Osteocyte (in vitro differentiated cells): ENCODE results near the gene LBX1. TPM values are rescaled to one million over a fixed set of nuclear protein-coding genes. Genes with fewer than 3 reads are reported as not detected.

ENCODE experiments used
- DNase-seq: peaks from one replicate; pipeline ENCODE4 v3.0.0; 2021; ENCODE audit warnings: mixed read lengths; ENCODE audit not compliant: unreplicated experiment; ENCODE audit errors: extremely low spot score
- H3K27ac Mint-ChIP-seq: one replicate; pipeline ENCODE4 v1.8.0; 2021; ENCODE audit warnings: mild to moderate bottlenecking, mixed read lengths; ENCODE audit not compliant: unreplicated experiment
- H3K27me3 Mint-ChIP-seq: one replicate; pipeline ENCODE4 v1.8.0; 2021; ENCODE audit warnings: mixed read lengths; ENCODE audit not compliant: unreplicated experiment
- H3K36me3 Mint-ChIP-seq: one replicate; pipeline ENCODE4 v1.8.0; 2021; ENCODE audit warnings: mixed read lengths; ENCODE audit not compliant: unreplicated experiment
- H3K4me1 Mint-ChIP-seq: one replicate; pipeline ENCODE4 v1.8.0; 2021; ENCODE audit warnings: mixed read lengths; ENCODE audit not compliant: unreplicated experiment
- H3K4me3 Mint-ChIP-seq: one replicate; pipeline ENCODE4 v1.8.0; 2021; ENCODE audit warnings: mild to moderate bottlenecking, moderate library complexity, mixed read lengths; ENCODE audit not compliant: unreplicated experiment
- H3K9me3 Mint-ChIP-seq: one replicate; pipeline ENCODE4 v1.8.0; 2021; ENCODE audit warnings: mixed read lengths; ENCODE audit not compliant: unreplicated experiment
- CTCF ChIP-seq: fragments of 200-600 bp; sonication (generic); IDR thresholded peaks from 2 replicates; pipeline ENCODE4 v1.5.0; 2021; ENCODE audit warnings: antibody characterized with exemption, mild to moderate bottlenecking, moderate library complexity
- total RNA-seq: library from RNA; stranded (reverse); gene quantifications from 2 replicates; pipeline ENCODE4 v1.2.1, GENCODE V29; 2021

Gene LBX1
- total RNA-seq, 1 donor from 2014 or later, result not detected

GRCh38 chr10:101231912-101232689, 2.8 kb upstream of the LBX1 start:
- peaks cover 80% of the 10 kb centered on the region for H3K27me3 Mint-ChIP-seq
- no peaks in the 10 kb centered on the region for H3K9me3 Mint-ChIP-seq
- H3K4me1 Mint-ChIP-seq, result peaks cover 19% of the 10 kb centered on the region
- H3K36me3 Mint-ChIP-seq, result peaks cover 3% of the 10 kb centered on the region
- H3K4me3 Mint-ChIP-seq, result no peak overlapping the region
- TF ChIP-seq CTCF, result no peak
- DNase-seq, result no peak
- no peak overlapping the region for H3K27ac Mint-ChIP-seq

GRCh38 chr10:101231092-101231491, 1.8 kb upstream of the LBX1 start:
- no peak for DNase-seq
- no peak for TF ChIP-seq CTCF
- Mint-ChIP-seq H3K9me3 (no peaks in the 10 kb centered on the region), H3K27ac (no peak overlapping the region), H3K36me3 (peaks cover 3% of the 10 kb centered on the region), H3K4me1 (peaks cover 20% of the 10 kb centered on the region), H3K27me3 (peaks cover 78% of the 10 kb centered on the region), H3K4me3 (no peak overlapping the region)

- peaks cover 22% of the 10 kb centered on the region for H3K4me1 Mint-ChIP-seq
- peaks cover 3% of the 10 kb centered on the region for H3K36me3 Mint-ChIP-seq
- H3K27me3 Mint-ChIP-seq, result peaks cover 77% of the 10 kb centered on the region
- DNase-seq, result no peak
- no peak overlapping the region for H3K27ac Mint-ChIP-seq
- no peak for TF ChIP-seq CTCF
- peak overlapping the region; percentile 14 for H3K4me3 Mint-ChIP-seq
- no peaks in the 10 kb centered on the region for H3K9me3 Mint-ChIP-seq
Observed at GRCh38 chr10:101230183-101230917, 1.1 kb upstream of the LBX1 start.

GRCh38 chr10:101228966-101229265, 347 bp downstream of the LBX1 start:
- Mint-ChIP-seq H3K9me3 (no peaks in the 10 kb centered on the region), H3K36me3 (peaks cover 5% of the 10 kb centered on the region), H3K4me3 (peak overlapping the region; percentile 47), H3K27me3 (peaks cover 71% of the 10 kb centered on the region), H3K4me1 (peaks cover 29% of the 10 kb centered on the region), H3K27ac (no peak overlapping the region)
- no peak for TF ChIP-seq CTCF
- DNase-seq, result no peak
